Measurements from ENCODE around the gene DHCR7.

The DHCR7 gene

GRCh38 chr11:71477641-71478527 lies 29.7 kb upstream of the DHCR7 start:
- DNase-seq = no peak

- no peak for DNase-seq
Observed at GRCh38 chr11:71476926-71477640, 28.9 kb upstream of the DHCR7 start.

GRCh38 chr11:71476031-71476430 lies 27.8 kb upstream of the DHCR7 start:
- no peak for DNase-seq

- no peak for DNase-seq
Observed at GRCh38 chr11:71474771-71475483, 26.7 kb upstream of the DHCR7 start.

GRCh38 chr11:71474141-71474770 lies 26.1 kb upstream of the DHCR7 start:
- no peak for DNase-seq

GRCh38 chr11:71473793-71474080 lies 25.5 kb upstream of the DHCR7 start:
- DNase-seq = no peak

- DNase-seq = no peak
Observed at GRCh38 chr11:71472941-71473792, 25.0 kb upstream of the DHCR7 start.

- DNase-seq = no peak
Observed at GRCh38 chr11:71472357-71472885, 24.2 kb upstream of the DHCR7 start.

DNA sequence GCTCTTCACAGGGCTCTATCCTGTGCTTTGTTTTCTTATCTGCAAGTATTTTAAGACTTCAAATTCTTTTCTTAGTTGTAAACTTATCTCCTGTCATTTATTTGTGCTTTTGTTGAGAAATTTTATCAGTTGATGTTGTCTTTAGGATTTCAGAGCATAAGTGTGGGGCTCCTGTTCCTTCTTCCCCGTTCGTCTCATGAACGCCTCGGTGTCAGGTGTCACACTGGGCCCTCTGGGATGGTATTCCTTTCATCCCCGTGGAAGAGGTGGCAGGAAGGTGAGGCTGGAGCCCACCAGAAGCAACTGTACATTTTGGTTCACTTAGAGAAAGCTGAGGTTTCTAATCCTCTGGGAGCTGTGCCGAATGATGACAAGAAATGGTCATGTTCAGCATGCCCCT lies 22.8 kb upstream of the DHCR7 start:
- no peak for DNase-seq

GRCh38 chr11:71467164-71467563 lies 19.0 kb upstream of the DHCR7 start:
- no peak for DNase-seq

DNA sequence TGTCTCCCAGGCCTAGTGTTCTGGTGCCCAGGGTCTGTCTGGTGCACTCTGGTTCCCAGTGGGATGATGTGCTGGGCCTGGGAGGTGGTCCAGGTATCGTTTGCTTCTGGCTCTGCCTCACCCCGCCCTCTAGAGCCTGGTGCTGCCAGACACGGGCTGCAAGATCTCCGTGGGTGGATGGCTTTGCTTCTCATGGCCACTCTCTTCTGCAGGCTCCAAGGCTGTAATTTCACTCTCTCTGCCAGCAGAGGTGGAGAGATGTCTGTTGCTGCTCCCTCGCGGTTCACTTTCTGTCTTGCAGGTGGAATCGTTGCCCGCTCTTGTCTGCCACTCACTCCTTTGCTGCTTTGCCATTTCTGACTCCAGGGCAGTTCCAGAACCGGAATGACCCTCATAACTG lies 18.2 kb upstream of the DHCR7 start:
- DNase-seq = no peak

GRCh38 chr11:71465054-71465453 lies 16.9 kb upstream of the DHCR7 start:
- DNase-seq = no peak

DNA sequence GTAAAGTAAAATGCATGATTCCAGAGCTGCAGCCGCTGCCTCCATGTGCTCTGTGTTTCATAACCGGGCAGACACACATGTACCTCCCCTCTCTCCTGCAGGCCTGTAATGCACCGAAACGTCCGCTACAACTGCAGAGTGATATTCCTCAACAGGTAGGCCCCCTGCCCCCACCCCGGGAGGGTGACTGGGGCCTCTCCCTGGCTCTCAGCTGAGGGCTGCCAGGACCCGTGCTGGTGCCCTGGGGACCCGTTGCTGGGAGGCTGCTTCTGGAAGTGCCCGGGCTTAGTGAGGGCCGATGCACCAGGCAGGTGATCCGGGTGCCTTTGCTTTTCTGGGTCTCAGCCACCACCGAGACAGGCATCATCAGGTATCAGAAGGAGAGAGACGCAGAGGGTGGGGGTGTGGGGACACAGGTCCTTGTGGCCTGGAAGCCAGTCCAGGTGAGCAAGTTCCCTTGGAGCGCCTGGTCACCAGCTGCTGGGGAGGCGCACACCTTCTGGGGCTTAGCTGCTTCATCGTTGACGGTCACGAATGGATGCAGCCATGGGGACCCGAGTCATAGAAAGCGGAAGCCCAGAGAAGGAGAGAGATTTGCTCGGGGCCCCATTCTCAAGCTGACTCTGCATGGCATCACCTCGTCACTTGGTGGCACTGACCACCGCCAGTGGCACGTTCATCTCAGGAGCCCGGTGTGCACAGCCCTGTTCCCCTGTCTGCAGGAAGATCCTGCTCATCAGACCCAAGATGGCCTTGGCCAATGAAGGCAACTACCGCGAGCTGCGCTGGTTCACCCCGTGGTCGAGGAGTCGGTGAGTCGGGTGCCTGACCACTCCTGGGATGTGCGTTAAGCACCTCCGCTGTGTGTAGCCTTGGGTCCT lies 15.4 kb upstream of the DHCR7 start:
- DNase-seq = no peak

DNA sequence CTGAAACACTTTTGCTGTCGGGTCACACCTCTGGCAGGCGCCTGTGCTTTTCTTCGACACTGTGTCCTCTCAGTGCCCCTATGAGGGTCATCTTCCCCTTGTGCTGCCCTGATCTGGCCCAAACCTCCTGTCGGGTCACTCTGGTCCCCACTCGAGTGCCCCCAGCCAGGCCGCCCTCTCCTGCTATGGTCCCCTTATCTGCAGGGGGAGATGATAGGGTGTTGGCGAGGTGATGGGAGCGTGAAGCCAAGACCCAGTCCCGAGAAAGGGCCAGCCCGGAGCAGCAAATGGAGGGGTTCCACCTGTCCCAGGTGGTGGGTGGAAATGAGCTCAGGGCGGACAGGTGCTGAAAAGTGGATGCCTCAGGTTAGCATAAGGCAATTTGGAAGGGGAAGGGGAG lies 14.5 kb upstream of the DHCR7 start:
- DNase-seq = no peak

DNA sequence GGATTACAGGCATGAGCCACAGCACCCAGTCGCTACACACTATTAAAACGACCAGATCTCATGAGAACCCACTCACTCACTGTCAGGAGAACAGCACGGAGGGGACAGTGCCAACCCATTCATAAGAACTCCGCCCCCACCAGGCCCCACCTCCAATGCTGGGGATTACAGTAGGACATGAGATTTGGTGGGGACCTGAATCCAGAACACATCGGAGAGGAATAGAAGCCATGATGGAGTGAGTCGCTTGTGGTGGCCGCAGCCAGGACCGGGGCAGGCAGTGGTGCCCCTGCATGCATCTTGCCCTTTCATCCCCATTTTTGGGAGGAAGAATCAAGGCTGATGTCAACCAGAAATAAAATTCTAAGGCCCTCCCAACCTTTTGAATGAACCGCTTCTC lies 13.5 kb upstream of the DHCR7 start:
- no peak for DNase-seq

GRCh38 chr11:71459767-71460320 lies 11.7 kb upstream of the DHCR7 start:
- no peak for DNase-seq

DNA sequence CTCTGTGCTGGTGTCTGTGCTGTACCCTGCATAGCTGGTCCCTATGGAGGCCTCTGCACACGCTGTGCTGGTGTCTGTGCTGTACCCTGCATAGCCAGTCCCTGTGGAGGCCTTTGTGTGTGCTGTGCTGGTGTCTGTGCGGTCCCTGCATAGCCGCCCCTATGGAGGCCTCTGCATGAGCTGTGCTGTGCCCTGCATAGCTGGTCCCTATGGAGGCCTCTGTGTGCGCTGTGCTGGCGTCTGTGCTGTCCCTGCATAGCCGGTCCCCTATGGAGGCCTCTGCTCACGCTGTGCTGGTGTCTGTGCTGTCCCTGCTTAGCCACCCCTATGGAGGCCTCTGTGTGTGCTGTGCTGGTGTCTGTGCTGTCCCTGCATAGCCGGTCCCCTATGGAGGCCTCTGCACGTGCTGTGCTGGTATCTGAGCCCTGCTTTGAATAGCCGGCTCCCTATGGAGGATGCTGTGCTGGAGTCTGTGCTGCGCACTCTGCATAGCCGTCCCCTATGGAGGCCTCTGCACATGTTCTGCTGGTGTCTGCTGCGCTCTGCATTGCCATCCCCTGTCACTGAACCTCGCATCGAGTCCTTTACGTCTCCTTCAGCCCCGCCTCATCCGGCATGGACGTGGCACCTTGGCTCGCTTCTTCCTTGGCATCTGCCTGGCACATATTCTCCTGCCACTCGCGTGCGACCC lies 11.0 kb upstream of the DHCR7 start:
- DNase-seq = no peak

GRCh38 chr11:71458146-71459070 lies 10.2 kb upstream of the DHCR7 start:
- DNase-seq = no peak

DNA sequence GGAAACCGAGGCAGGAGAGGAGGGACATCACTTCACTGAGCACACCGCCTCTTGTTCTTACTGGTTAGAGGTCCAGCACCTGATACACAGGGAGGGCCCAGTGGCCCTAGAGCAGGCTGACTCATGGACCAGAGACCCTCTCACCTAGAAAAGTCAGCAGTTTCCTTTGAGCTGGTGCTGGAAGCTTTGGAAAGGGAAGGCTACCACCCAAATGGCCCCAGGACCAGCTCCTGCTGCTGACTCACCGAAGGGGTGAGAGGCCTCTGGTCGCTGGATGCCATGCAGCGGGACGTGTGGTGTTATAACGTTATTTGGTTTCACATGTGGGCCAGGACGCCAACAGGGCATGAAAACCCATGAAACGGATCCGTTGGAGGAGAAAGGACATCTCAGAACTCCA lies 8.6 kb upstream of the DHCR7 start:
- DNase-seq = no peak
